Measurements from ENCODE around the gene SORL1. TPM values are rescaled to one million over a fixed set of nuclear protein-coding genes. Genes with fewer than 3 reads are reported as not detected.

SORL1 gene
- total RNA-seq, 1 donor from 2014 or later: 46.0 TPM

- peaks cover 2% of the 10 kb centered on the region for H3K27me3 Mint-ChIP-seq (ENCODE audit: insufficient read depth, low read depth)
- no peak overlapping the region for H3K27ac ChIP-seq
- no peak overlapping the region for H3K4me3 ChIP-seq
- no peak overlapping the region for H3K9ac ChIP-seq
- no peak overlapping the region for H3K4me2 ChIP-seq
- no peaks in the 10 kb centered on the region for H4K20me1 ChIP-seq (ENCODE audit: low read depth)
- peaks cover 12% of the 10 kb centered on the region for H3K36me3 Mint-ChIP-seq
- peaks cover 35% of the 10 kb centered on the region for H3K4me1 ChIP-seq
- no peaks in the 10 kb centered on the region for H3K36me3 ChIP-seq
- H2AFZ ChIP-seq (replicated peaks): no peak overlapping the region
- no peak overlapping the region for H3K4me3 Mint-ChIP-seq
- no peaks in the 10 kb centered on the region for H3K9me3 ChIP-seq (ENCODE audit: low read depth)
- TF ChIP-seq EZH2phosphoT487 (IDR thresholded peaks at IDR 0.05) (no peak), CTCF (IDR thresholded peaks at IDR 0.05) (no peak), EZH2 (IDR thresholded peaks at IDR 0.05) (no peak)
- no peak for DNase-seq (ENCODE audit: low spot score)
- no peaks in the 10 kb centered on the region for H3K9me3 Mint-ChIP-seq
- peaks cover 6% of the 10 kb centered on the region for H3F3A ChIP-seq (ENCODE audit: low read depth)
- no peaks in the 10 kb centered on the region for H3K79me2 ChIP-seq (ENCODE audit: low read depth)
- no peak overlapping the region for H3K27ac Mint-ChIP-seq
- no peaks in the 10 kb centered on the region for H3K27me3 ChIP-seq
- peaks cover 34% of the 10 kb centered on the region for H3K4me1 Mint-ChIP-seq
These were observed 105.2 kb downstream of the SORL1 start for GRCh38 chr11:121557348-121557747.

GRCh38 chr11:121559606-121560200, 107.6 kb downstream of the SORL1 start:
- H3K4me1 ChIP-seq: peaks cover 27% of the 10 kb centered on the region
- Mint-ChIP-seq H3K27me3 (ENCODE audit: insufficient read depth, low read depth) (peaks cover 5% of the 10 kb centered on the region), H3K36me3 (peaks cover 12% of the 10 kb centered on the region)

GRCh38 chr11:121560236-121560635, 108.1 kb downstream of the SORL1 start:
- TF ChIP-seq EZH2 (IDR thresholded peaks at IDR 0.05): no peak
- TF ChIP-seq CTCF (IDR thresholded peaks at IDR 0.05): no peak
- no peak for TF ChIP-seq EZH2phosphoT487 (IDR thresholded peaks at IDR 0.05)
- H4K20me1 ChIP-seq (ENCODE audit: low read depth): no peaks in the 10 kb centered on the region
- H3K27me3 Mint-ChIP-seq (ENCODE audit: insufficient read depth, low read depth): peaks cover 5% of the 10 kb centered on the region
- DNase-seq (ENCODE audit: low spot score): no peak
- peaks cover 13% of the 10 kb centered on the region for H3K79me2 ChIP-seq (ENCODE audit: low read depth)
- peaks cover 12% of the 10 kb centered on the region for H3K36me3 Mint-ChIP-seq
- H3K27ac ChIP-seq: no peak overlapping the region
- H3K9ac ChIP-seq: no peak overlapping the region
- H3K27me3 ChIP-seq: no peaks in the 10 kb centered on the region
- no peak overlapping the region for H3K4me3 Mint-ChIP-seq
- no peaks in the 10 kb centered on the region for H3F3A ChIP-seq (ENCODE audit: low read depth)
- no peak overlapping the region for H2AFZ ChIP-seq (replicated peaks)
- peaks cover 22% of the 10 kb centered on the region for H3K4me1 ChIP-seq
- H3K4me2 ChIP-seq: no peak overlapping the region
- H3K27ac Mint-ChIP-seq: no peak overlapping the region
- H3K4me1 Mint-ChIP-seq: peaks cover 23% of the 10 kb centered on the region
- H3K9me3 ChIP-seq (ENCODE audit: low read depth): no peaks in the 10 kb centered on the region
- no peaks in the 10 kb centered on the region for H3K36me3 ChIP-seq
- H3K4me3 ChIP-seq: no peak overlapping the region
- no peaks in the 10 kb centered on the region for H3K9me3 Mint-ChIP-seq

More at GRCh38 chr11:121559606-121560200, 107.6 kb downstream of the SORL1 start:
- Histone ChIP-seq H3K27me3 (no peaks in the 10 kb centered on the region), H3K79me2 (ENCODE audit: low read depth) (peaks cover 11% of the 10 kb centered on the region), H3K9me3 (ENCODE audit: low read depth) (no peaks in the 10 kb centered on the region), H3K4me3 (no peak overlapping the region), H2AFZ (replicated peaks) (no peak overlapping the region), H3K9ac (no peak overlapping the region), H3K36me3 (no peaks in the 10 kb centered on the region), H3K4me2 (no peak overlapping the region), H4K20me1 (ENCODE audit: low read depth) (no peaks in the 10 kb centered on the region), H3F3A (ENCODE audit: low read depth) (no peaks in the 10 kb centered on the region), H3K27ac (no peak overlapping the region)
- Mint-ChIP-seq H3K9me3 (no peaks in the 10 kb centered on the region), H3K4me3 (no peak overlapping the region), H3K27ac (no peak overlapping the region), H3K4me1 (peaks cover 27% of the 10 kb centered on the region)
- TF ChIP-seq EZH2phosphoT487 (IDR thresholded peaks at IDR 0.05) (no peak), CTCF (IDR thresholded peaks at IDR 0.05) (no peak), EZH2 (IDR thresholded peaks at IDR 0.05) (no peak)
- DNase-seq (ENCODE audit: low spot score): no peak
